Vagina (tissue), 2 donors: ENCODE results near the gene DGKB.

Experiments used
- CTCF ChIP-seq, 3 experiments: fragments of 450-650 bp in 2 of 3; fragments of 200-600 bp in 1 of 3; sonication (generic) in 1 of 3; IDR thresholded peaks; one replicate each; pipeline ENCODE4 v1.5.1; 2017 to 2019; ENCODE audit warnings: antibody characterized with exemption in 3 of 3, mild to moderate bottlenecking in 2 of 3, moderate library complexity in 2 of 3
- POLR2AphosphoS5 ChIP-seq, 2 donors: sonication (generic); formaldehyde crosslinking; IDR thresholded peaks; one replicate each; pipeline ENCODE4 v1.9.0; 2017; ENCODE audit warnings: antibody characterized with exemption in 2 of 2, mild to moderate bottlenecking in 2 of 2, low read depth in 1 of 2; ENCODE audit not compliant: insufficient read depth in 1 of 2

- TF ChIP-seq CTCF (IDR thresholded peaks at IDR 0.05) (no peak), POLR2AphosphoS5 (IDR thresholded peaks at IDR 0.05; ENCODE audit: insufficient read depth in 1 of 2, low read depth in 1 of 2) (no peak)
Measured at GRCh38 chr7:14888962-14889361, 13.6 kb downstream of the DGKB start.
